SK-N-SH treated with all-trans-retinoic acid at 6 μM for 48 hours (cell line): Measurements from ENCODE around the gene SAMSN1.

Experiments used
- ATAC-seq: fragments of 200-7000 bp; cut with Tn5 transposase; 3 replicates; pipeline ENCODE4 v1.9.1; 2020; ENCODE audit warnings: mild to moderate bottlenecking, moderate library complexity
- ARNTL ChIP-seq: fragments of 450-650 bp; formaldehyde crosslinking; IDR thresholded peaks from 2 replicates; pipeline ENCODE4 v1.5.0; 2020; ENCODE audit warnings: low read depth, mild to moderate bottlenecking, moderate library complexity, borderline replicate concordance
- BACH2 ChIP-seq: fragments of 250-450 bp; sonication (Bioruptor Pico); IDR thresholded peaks from 2 replicates; pipeline ENCODE4 v1.9.0; 2021; ENCODE audit warnings: mild to moderate bottlenecking, borderline replicate concordance
- CSDC2 ChIP-seq: fragments of 250-450 bp; sonication (Bioruptor Pico); IDR thresholded peaks from 2 replicates; pipeline ENCODE4 v1.5.0; 2020; ENCODE audit warnings: mild to moderate bottlenecking, moderate library complexity
- CSRNP3 ChIP-seq: fragments of 250-450 bp; sonication (Bioruptor Pico); IDR thresholded peaks from 2 replicates; pipeline ENCODE4 v1.5.1; 2021; ENCODE audit warnings: mild to moderate bottlenecking, moderate library complexity
- ESRRG ChIP-seq: fragments of 250-450 bp; sonication (Bioruptor Pico); IDR thresholded peaks from 2 replicates; pipeline ENCODE4 v1.6.1; 2021; ENCODE audit warnings: mild to moderate bottlenecking
- ISL1 ChIP-seq: fragments of 250-450 bp; sonication (Bioruptor Pico); IDR thresholded peaks from 2 replicates; pipeline ENCODE4 v2.1.2; 2022; ENCODE audit warnings: mild to moderate bottlenecking, moderate library complexity
- OSR1 ChIP-seq: fragments of 250-450 bp; sonication (Bioruptor Pico); IDR thresholded peaks from 2 replicates; pipeline ENCODE4 v1.8.0; 2022; ENCODE audit warnings: moderate library complexity, mild to moderate bottlenecking, inconsistent platforms
- PATZ1 ChIP-seq: fragments of 250-450 bp; sonication (Bioruptor Pico); IDR thresholded peaks from 2 replicates; pipeline ENCODE4 v1.8.0; 2020; ENCODE audit warnings: mild to moderate bottlenecking, moderate library complexity, borderline replicate concordance
- POU6F1 ChIP-seq: fragments of 250-450 bp; sonication (Bioruptor Pico); IDR thresholded peaks from 2 replicates; pipeline ENCODE4 v1.8.0; 2021; ENCODE audit warnings: low read depth, mild to moderate bottlenecking, moderate library complexity, borderline replicate concordance
- PPARA ChIP-seq: fragments of 250-450 bp; sonication (Bioruptor Pico); IDR thresholded peaks from 2 replicates; pipeline ENCODE4 v1.5.0; 2020; ENCODE audit warnings: mild to moderate bottlenecking, borderline replicate concordance
- RARB ChIP-seq: fragments of 250-450 bp; sonication (Bioruptor Pico); IDR thresholded peaks from 2 replicates; pipeline ENCODE4 v1.8.0; 2021; ENCODE audit warnings: mild to moderate bottlenecking, moderate library complexity
- SNAI2 ChIP-seq: fragments of 250-450 bp; sonication (Bioruptor Pico); IDR thresholded peaks from 2 replicates; pipeline ENCODE4 v1.5.0; 2020; ENCODE audit warnings: mild to moderate bottlenecking, moderate library complexity
- TCF4 ChIP-seq: fragments of 250-450 bp; sonication (Bioruptor Pico); IDR thresholded peaks from 2 replicates; pipeline ENCODE4 v1.8.0; 2021; ENCODE audit warnings: mild to moderate bottlenecking, moderate library complexity, borderline replicate concordance
- TOX ChIP-seq: fragments of 250-450 bp; sonication (Bioruptor Pico); IDR thresholded peaks from 2 replicates; pipeline ENCODE4 v1.8.0; 2021; ENCODE audit warnings: mild to moderate bottlenecking, moderate library complexity, borderline replicate concordance
- TSHZ2 ChIP-seq: fragments of 250-450 bp; sonication (Bioruptor Pico); IDR thresholded peaks from 2 replicates; pipeline ENCODE4 v1.5.0; 2020; ENCODE audit warnings: mild to moderate bottlenecking, moderate library complexity
- ZC3H10 ChIP-seq: fragments of 250-450 bp; sonication (Bioruptor Pico); IDR thresholded peaks from 2 replicates; pipeline ENCODE4 v1.5.1; 2021; ENCODE audit warnings: mild to moderate bottlenecking, moderate library complexity
- ZFP3 ChIP-seq: fragments of 250-450 bp; sonication (Bioruptor Pico); IDR thresholded peaks from 2 replicates; pipeline ENCODE4 v1.5.0; 2020; ENCODE audit warnings: mild to moderate bottlenecking, moderate library complexity
- ZNF565 ChIP-seq: fragments of 450-650 bp; formaldehyde crosslinking; conservative IDR thresholded peaks from 2 replicates; pipeline ENCODE4 v1.5.0; 2020; ENCODE audit warnings: low read depth, mild to moderate bottlenecking, moderate library complexity
- ZNF70 ChIP-seq: fragments of 450-650 bp; formaldehyde crosslinking; IDR thresholded peaks from 2 replicates; pipeline ENCODE4 v1.5.0; 2020; ENCODE audit warnings: mild to moderate bottlenecking, moderate library complexity
- ZNF8 ChIP-seq: fragments of 450-650 bp; formaldehyde crosslinking; IDR thresholded peaks from 2 replicates; pipeline ENCODE4 v1.5.0; 2020; ENCODE audit warnings: mild to moderate bottlenecking, moderate library complexity

SAMSN1 gene

GRCh38 chr21:14566894-14567293 lies 20.8 kb upstream of the SAMSN1 start (continued):
- no peak for TF ChIP-seq TOX (CRISPR knock-in tag)
- no peak for TF ChIP-seq ZFP3
- TF ChIP-seq ZNF565 (CRISPR knock-in tag), result no peak
- TF ChIP-seq ZNF8 (CRISPR knock-in tag), result no peak
- no peak for TF ChIP-seq POU6F1
- TF ChIP-seq, all 23 proteins: peak for 0

GRCh38 chr21:14562959-14563358 lies 16.8 kb upstream of the SAMSN1 start:
- ATAC-seq, result no peak
- no peak for TF ChIP-seq OSR1 (CRISPR knock-in tag)
- TF ChIP-seq TCF4 (CRISPR knock-in tag), result no peak
- TF ChIP-seq TSHZ2 (CRISPR knock-in tag), result no peak
- TF ChIP-seq ARNTL (CRISPR knock-in tag), result no peak
- no peak for TF ChIP-seq ISL1
- no peak for TF ChIP-seq ZNF565 (CRISPR knock-in tag)
- no peak for TF ChIP-seq POU6F1
- no peak for TF ChIP-seq BACH2 (CRISPR knock-in tag)
- TF ChIP-seq ZNF70 (CRISPR knock-in tag), result no peak
- TF ChIP-seq ZFP3, result no peak
- no peak for TF ChIP-seq RARB
- no peak for TF ChIP-seq CSRNP3 (CRISPR knock-in tag)
- TF ChIP-seq TOX (CRISPR knock-in tag), result no peak
- no peak for TF ChIP-seq SNAI2 (CRISPR knock-in tag)
- TF ChIP-seq ZC3H10 (CRISPR knock-in tag), result no peak
- TF ChIP-seq PPARA (CRISPR knock-in tag), result no peak
- TF ChIP-seq CSDC2, result no peak
- no peak for TF ChIP-seq ZNF8 (CRISPR knock-in tag)
- no peak for TF ChIP-seq PATZ1 (CRISPR knock-in tag)

- ATAC-seq, result no peak
- TF ChIP-seq TSHZ2 (CRISPR knock-in tag) (no peak), ZFP3 (no peak), ZC3H10 (CRISPR knock-in tag) (no peak), SNAI2 (CRISPR knock-in tag) (no peak), PPARA (CRISPR knock-in tag) (no peak), CSRNP3 (CRISPR knock-in tag) (no peak), ZNF8 (CRISPR knock-in tag) (no peak), ISL1 (no peak), TOX (CRISPR knock-in tag) (no peak), RARB (no peak), PATZ1 (CRISPR knock-in tag) (no peak), OSR1 (CRISPR knock-in tag) (no peak), ARNTL (CRISPR knock-in tag) (no peak), ESRRG (CRISPR knock-in tag) (no peak), CSDC2 (no peak), BACH2 (CRISPR knock-in tag) (no peak)
Observed at GRCh38 chr21:14560555-14560954, 14.4 kb upstream of the SAMSN1 start.
